Panc1 (cell line): Measurements from ENCODE around the gene WTAP. TPM values are rescaled to one million over a fixed set of nuclear protein-coding genes. Genes with fewer than 3 reads are reported as not detected.

ENCODE experiments used
- ATAC-seq: fragments of 200-7000 bp; cut with Tn5 transposase; 2 replicates; pipeline ENCODE4 v1.9.1; 2020; ENCODE audit warnings: mild to moderate bottlenecking, moderate library complexity
- BruUV-seq: library from RNA; stranded (reverse); fragments of 400-500 nt; replicated peaks from 2 replicates; lab custom pipeline; 2021; lab: Mats Ljungman, UMichigan
- CTCF ChIA-PET: fragments of 300-600 bp; sonication (Branson Sonifier 250); formaldehyde crosslinking; loops from one replicate; lab custom pipeline; 2022; ENCODE audit warnings: antibody characterized with exemption; lab: Charles Lee
- POLR2A ChIA-PET: fragments of 300-600 bp; sonication (Branson Sonifier 250); formaldehyde crosslinking; loops from one replicate; lab custom pipeline; 2022; ENCODE audit warnings: antibody characterized with exemption; lab: Charles Lee
- DNase-seq: peaks from one replicate; pipeline ENCODE4 v3.0.0-alpha.2; 2010; ENCODE audit warnings: low read depth, low spot score
- H3K27ac ChIP-seq: 2 replicates; pipeline ENCODE4 v1.5.1; 2011; ENCODE audit warnings: mild to moderate bottlenecking, low read length, inconsistent platforms
- H3K27me3 ChIP-seq: fragments of 200-500 bp; sonication (Bioruptor generic); 2 replicates; pipeline ENCODE4 v1.6.0; 2014; ENCODE audit warnings: low read length, inconsistent platforms; ENCODE audit not compliant: control insufficient read depth, insufficient read depth
- H3K36me3 ChIP-seq: fragments of 200-500 bp; sonication (Bioruptor generic); 2 replicates; pipeline ENCODE4 v1.5.1; 2014; ENCODE audit warnings: inconsistent platforms, mild to moderate bottlenecking, low read length, moderate library complexity; ENCODE audit not compliant: control insufficient read depth, insufficient read depth
- H3K4me1 ChIP-seq: 2 replicates; pipeline ENCODE4 v1.5.1; 2011; ENCODE audit warnings: inconsistent platforms, mild to moderate bottlenecking, low read length, moderate library complexity; ENCODE audit not compliant: control insufficient read depth, insufficient read depth
- H3K4me3 ChIP-seq, 2 experiments: 2 replicates each; pipeline ENCODE4 v1.5.1; 2011 to 2012; ENCODE audit warnings: low read depth in 2 of 2, low read length in 2 of 2, mild to moderate bottlenecking in 2 of 2, inconsistent platforms in 1 of 2, moderate library complexity in 1 of 2
- H3K9me3 ChIP-seq: fragments of 200-500 bp; sonication (Bioruptor generic); 2 replicates; pipeline ENCODE4 v1.5.1; 2014; ENCODE audit warnings: low read depth, mild to moderate bottlenecking, inconsistent platforms, low read length, moderate library complexity; ENCODE audit not compliant: control insufficient read depth, insufficient read depth
- CTCF ChIP-seq: fragments of 450-650 bp; IDR thresholded peaks from 2 replicates; pipeline ENCODE4 v1.5.1; 2017; ENCODE audit warnings: mild to moderate bottlenecking
- POLR2AphosphoS5 ChIP-seq: IDR thresholded peaks from 2 replicates; pipeline ENCODE4 v1.6.1; 2012; ENCODE audit warnings: mild to moderate bottlenecking, low read depth, low read length, moderate library complexity
- REST ChIP-seq, 2 experiments: IDR thresholded peaks; 2 replicates each; pipeline ENCODE4 v1.6.1; 2011 to 2012; ENCODE audit warnings: low read depth in 2 of 2, control low read depth in 1 of 2, low read length in 1 of 2, mild to moderate bottlenecking in 1 of 2, moderate library complexity in 1 of 2; ENCODE audit not compliant: insufficient read depth in 1 of 2
- SIN3A ChIP-seq: IDR thresholded peaks from 2 replicates; pipeline ENCODE4 v1.6.1; 2012; ENCODE audit warnings: low read depth, mild to moderate bottlenecking, low read length, moderate library complexity, borderline replicate concordance; ENCODE audit not compliant: insufficient read depth
- TCF7L2 ChIP-seq: IDR thresholded peaks from 2 replicates; pipeline ENCODE4 v1.6.1; 2011; ENCODE audit warnings: mild to moderate bottlenecking, low read depth, low read length, inconsistent platforms
- in situ Hi-C: cut with HindIII; loops from 2 replicates; pipeline ENCODE4 v1.10.0; 2016; ENCODE audit warnings: low sequenced_read_pairs, low pct_unique_long_range_greater_than_20kb
- intact Hi-C: fragments of 100-400 bp; cut with micrococcal nuclease; formaldehyde crosslinking; loops from one replicate; pipeline ENCODE4 v1.10.0; 2022; ENCODE audit not compliant: unreplicated experiment
- total RNA-seq: library from RNA; stranded (reverse); gene quantifications from one replicate; pipeline ENCODE4 v1.2.1, GENCODE V29; 2021; ENCODE audit not compliant: unreplicated experiment

WTAP gene
- total RNA-seq, 1 experiment from 2014 or later, result 112 TPM

- no peak overlapping the region for H3K27ac ChIP-seq
- intact Hi-C loops (no loop called here), in situ Hi-C loops (no loop called here)
- no peaks in the 10 kb centered on the region for H3K4me1 ChIP-seq
- CTCF ChIA-PET, result no interaction called here
- DNase-seq (no peak), ATAC-seq (no peak)
- no peaks in the 10 kb centered on the region for H3K27me3 ChIP-seq
- TF ChIP-seq CTCF (no peak), REST (IDR thresholded peaks at IDR 0.05; ENCODE audit: insufficient read depth in 1 of 2, low read depth in 2 of 2, low read length in 1 of 2) (no peak), TCF7L2 (no peak), POLR2AphosphoS5 (no peak), SIN3A (no peak)
- H3K4me3 ChIP-seq, result no peak overlapping the region
- peaks cover 12% of the 10 kb centered on the region for H3K36me3 ChIP-seq
- POLR2A ChIA-PET, result interaction anchor here (0.6 kb wide), 1 partner anchor 946 kb away, joined by 6 read pairs; no protein-coding TSS in a partner anchor
- BruUV-seq, result no TSS peak
- H3K9me3 ChIP-seq, result no peaks in the 10 kb centered on the region
Observed at GRCh38 chr6:159682295-159682694, 45.0 kb upstream of the WTAP start.

- ATAC-seq (no peak), DNase-seq (no peak)
- ChIA-PET CTCF (no interaction called here), POLR2A (interaction anchor here (0.6 kb wide), 1 partner anchor 946 kb away, joined by 6 read pairs; no protein-coding TSS in a partner anchor)
- no peaks in the 10 kb centered on the region for H3K27me3 ChIP-seq
- H3K4me3 ChIP-seq, result no peak overlapping the region
- TF ChIP-seq POLR2AphosphoS5 (no peak), TCF7L2 (no peak), REST (IDR thresholded peaks at IDR 0.05; ENCODE audit: insufficient read depth in 1 of 2, low read depth in 2 of 2, low read length in 1 of 2) (no peak), CTCF (no peak), SIN3A (no peak)
- no peaks in the 10 kb centered on the region for H3K4me1 ChIP-seq
- intact Hi-C loops, result no loop called here
- H3K27ac ChIP-seq, result no peak overlapping the region
- H3K9me3 ChIP-seq, result no peaks in the 10 kb centered on the region
- no TSS peak for BruUV-seq
- in situ Hi-C loops, result no loop called here
- peaks cover 12% of the 10 kb centered on the region for H3K36me3 ChIP-seq
Observed at GRCh38 chr6:159682810-159683209, 44.5 kb upstream of the WTAP start.
